ENCODE results near the gene CRHR1.
A peak's percentile ranks its signal among the peaks of the same experiment; 100 is the strongest.

Gene CRHR1

GRCh38 chr17:45874151-45874550 is 90.0 kb downstream of the CRHR1 start:
- peak overlapping the region; percentile 92 for H3K27ac ChIP-seq (ENCODE audit: low read length)
- no peaks in the 10 kb centered on the region for H4K20me1 ChIP-seq (ENCODE audit: insufficient read depth, low read length)
- peaks cover 20% of the 10 kb centered on the region for H3F3A ChIP-seq (ENCODE audit: insufficient read depth, low read length)
- no peaks in the 10 kb centered on the region for H3K36me3 ChIP-seq (replicated peaks; ENCODE audit: insufficient read depth, low read length)
- no peaks in the 10 kb centered on the region for H3K27me3 ChIP-seq (replicated peaks; ENCODE audit: insufficient read depth, low read length)
- no peaks in the 10 kb centered on the region for H3K9me3 ChIP-seq (replicated peaks; ENCODE audit: insufficient read depth, low read length)
- H3K9me2 ChIP-seq (replicated peaks; ENCODE audit: insufficient read depth, low read length): no peaks in the 10 kb centered on the region
- H3K4me1 ChIP-seq (ENCODE audit: low read length): peaks cover 18% of the 10 kb centered on the region
- H3K4me2 ChIP-seq (ENCODE audit: low read depth, low read length): peak overlapping the region; percentile 85
- peak overlapping the region; percentile 63; the same call in 1 of the 2 replicates for H2AFZ ChIP-seq (ENCODE audit: low read length)
- DNase-seq: peak; percentile 79
- peak overlapping the region; percentile 64 for H3K9ac ChIP-seq (ENCODE audit: low read length)
- H3K4me3 ChIP-seq (ENCODE audit: low read length): peak overlapping the region; percentile 46
- H3K79me2 ChIP-seq (ENCODE audit: low read length): no peaks in the 10 kb centered on the region
- TF ChIP-seq EZH2phosphoT487 (IDR thresholded peaks at IDR 0.05; ENCODE audit: low read length) (no peak), EZH2 (optimal IDR thresholded peaks at IDR 0.05; ENCODE audit: low read depth, low read length) (no peak), CTCF (IDR thresholded peaks at IDR 0.05; ENCODE audit: low read length) (no peak)

- no peaks in the 10 kb centered on the region for H3K79me2 ChIP-seq (ENCODE audit: low read length)
- H3K4me1 ChIP-seq (ENCODE audit: low read length): peaks cover 18% of the 10 kb centered on the region
- DNase-seq: no peak
- H3K36me3 ChIP-seq (replicated peaks; ENCODE audit: insufficient read depth, low read length): no peaks in the 10 kb centered on the region
- H3K9ac ChIP-seq (ENCODE audit: low read length): no peak overlapping the region
- H3K27ac ChIP-seq (ENCODE audit: low read length): no peak overlapping the region
- H3K4me3 ChIP-seq (ENCODE audit: low read length): no peak overlapping the region
- H3F3A ChIP-seq (ENCODE audit: insufficient read depth, low read length): peaks cover 20% of the 10 kb centered on the region
- no peak overlapping the region for H3K4me2 ChIP-seq (ENCODE audit: low read depth, low read length)
- no peaks in the 10 kb centered on the region for H3K27me3 ChIP-seq (replicated peaks; ENCODE audit: insufficient read depth, low read length)
- no peaks in the 10 kb centered on the region for H4K20me1 ChIP-seq (ENCODE audit: insufficient read depth, low read length)
- TF ChIP-seq CTCF (IDR thresholded peaks at IDR 0.05; ENCODE audit: low read length) (no peak), EZH2 (optimal IDR thresholded peaks at IDR 0.05; ENCODE audit: low read depth, low read length) (no peak), EZH2phosphoT487 (IDR thresholded peaks at IDR 0.05; ENCODE audit: low read length) (no peak)
- H3K9me3 ChIP-seq (replicated peaks; ENCODE audit: insufficient read depth, low read length): no peaks in the 10 kb centered on the region
- H3K9me2 ChIP-seq (replicated peaks; ENCODE audit: insufficient read depth, low read length): no peaks in the 10 kb centered on the region
- no peak overlapping the region for H2AFZ ChIP-seq (ENCODE audit: low read length)
Measured at GRCh38 chr17:45876539-45876938, 92.4 kb downstream of the CRHR1 start.

GRCh38 chr17:45877467-45877866 is 93.3 kb downstream of the CRHR1 start:
- no peak for TF ChIP-seq CTCF (IDR thresholded peaks at IDR 0.05; ENCODE audit: low read length)
- no peak for TF ChIP-seq EZH2phosphoT487 (IDR thresholded peaks at IDR 0.05; ENCODE audit: low read length)
- no peak for TF ChIP-seq EZH2 (optimal IDR thresholded peaks at IDR 0.05; ENCODE audit: low read depth, low read length)
- H3K4me3 ChIP-seq (ENCODE audit: low read length): no peak overlapping the region
- no peaks in the 10 kb centered on the region for H3K27me3 ChIP-seq (replicated peaks; ENCODE audit: insufficient read depth, low read length)
- H3K27ac ChIP-seq (ENCODE audit: low read length): no peak overlapping the region
- H3K9ac ChIP-seq (ENCODE audit: low read length): no peak overlapping the region
- H3F3A ChIP-seq (ENCODE audit: insufficient read depth, low read length): peaks cover 20% of the 10 kb centered on the region
- H3K9me2 ChIP-seq (replicated peaks; ENCODE audit: insufficient read depth, low read length): no peaks in the 10 kb centered on the region
- no peak overlapping the region for H2AFZ ChIP-seq (ENCODE audit: low read length)
- no peaks in the 10 kb centered on the region for H4K20me1 ChIP-seq (ENCODE audit: insufficient read depth, low read length)
- H3K4me1 ChIP-seq (ENCODE audit: low read length): peaks cover 17% of the 10 kb centered on the region
- no peak overlapping the region for H3K4me2 ChIP-seq (ENCODE audit: low read depth, low read length)
- H3K36me3 ChIP-seq (replicated peaks; ENCODE audit: insufficient read depth, low read length): no peaks in the 10 kb centered on the region
- no peak for DNase-seq
- no peaks in the 10 kb centered on the region for H3K9me3 ChIP-seq (replicated peaks; ENCODE audit: insufficient read depth, low read length)
- H3K79me2 ChIP-seq (ENCODE audit: low read length): no peaks in the 10 kb centered on the region
